ENCODE data around the gene MOBP. TPM values are rescaled to one million over a fixed set of nuclear protein-coding genes. Genes with fewer than 3 reads are reported as not detected.

Gene MOBP
- total and polyA plus RNA-seq, 2 of the 4 experiments (the other 2 are of a cell fraction) = not detected

GRCh38 chr3:39532777-39533176, 65.3 kb downstream of the MOBP start:
- Histone ChIP-seq H4K91ac (ENCODE audit: insufficient read depth, low read depth, low read length) (no peak overlapping the region), H3K4me1 (ENCODE audit: control insufficient read depth, insufficient read depth, low read length) (no peaks in the 10 kb centered on the region), H3K27ac (ENCODE audit: insufficient read depth, low read length) (no peak overlapping the region), H3K56ac (ENCODE audit: extremely low read depth, insufficient read depth, low read length) (no peak overlapping the region), H3K18ac (ENCODE audit: low read depth, low read length) (no peak overlapping the region), H3K9ac (ENCODE audit: low read depth, low read length) (no peak overlapping the region), H2AK5ac (ENCODE audit: low read depth, low read length) (no peak overlapping the region), H3K9me3 (ENCODE audit: control insufficient read depth, insufficient read depth, low read length) (no peaks in the 10 kb centered on the region; the same call in 1 of the 2 replicates), H4K8ac (ENCODE audit: low read depth in 2 of 2, low read length in 2 of 2) (no peak overlapping the region), H3K4me3 (ENCODE audit: insufficient read depth, low read depth, low read length) (no peak overlapping the region), H3K14ac (replicated peaks; ENCODE audit: low read depth, low read length) (no peak overlapping the region), H3K9me1 (ENCODE audit: insufficient read depth, low read length) (no peaks in the 10 kb centered on the region), H2AFZ (replicated peaks; ENCODE audit: low read length, poor library complexity) (no peak overlapping the region), H3K4ac (ENCODE audit: low read depth, low read length) (no peak overlapping the region), H4K5ac (ENCODE audit: low read depth, low read length) (no peak overlapping the region), H3K4me2 (ENCODE audit: low read depth, low read length) (no peak overlapping the region), H2BK15ac (ENCODE audit: low read depth, low read length) (no peak overlapping the region), H2AK9ac (replicated peaks; ENCODE audit: low read depth, low read length, poor library complexity) (no peak overlapping the region), H4K20me1 (ENCODE audit: insufficient read depth, low read length) (no peaks in the 10 kb centered on the region), H3K79me1 (ENCODE audit: low read depth in 1 of 2, low read length in 2 of 2) (no peaks in the 10 kb centered on the region), H3K36me3 (ENCODE audit: control insufficient read depth, insufficient read depth, low read length) (no peaks in the 10 kb centered on the region), H2BK120ac (ENCODE audit: low read depth, low read length) (no peak overlapping the region), H3K23ac (ENCODE audit: low read depth, low read length) (no peak overlapping the region), H3K27me3 (ENCODE audit: control insufficient read depth, insufficient read depth, low read length) (no peaks in the 10 kb centered on the region), H2BK20ac (ENCODE audit: low read depth, low read length) (no peak overlapping the region), H2BK5ac (ENCODE audit: low read depth, low read length, poor library complexity, severe bottlenecking) (no peak overlapping the region)
- no peak for TF ChIP-seq USF2 (IDR thresholded peaks at IDR 0.05; ENCODE audit: low read depth, low read length)
- TF ChIP-seq MAFK (IDR thresholded peaks at IDR 0.05; ENCODE audit: low read depth, low read length) = no peak
- TF ChIP-seq CHD1 (IDR thresholded peaks at IDR 0.05; ENCODE audit: low read depth, low read length) = no peak
- no peak for TF ChIP-seq RAD21 (IDR thresholded peaks at IDR 0.05; ENCODE audit: low read length)
- TF ChIP-seq RFX5 (IDR thresholded peaks at IDR 0.05; ENCODE audit: low read depth, low read length) = no peak
- TF ChIP-seq BHLHE40 (IDR thresholded peaks at IDR 0.05; ENCODE audit: low read depth, low read length) = no peak
- TF ChIP-seq FOS (IDR thresholded peaks at IDR 0.05; ENCODE audit: low read depth, low read length) = no peak
- no peak for TF ChIP-seq SMC3 (IDR thresholded peaks at IDR 0.05; ENCODE audit: low read depth, low read length)
- TF ChIP-seq NFE2L2 (IDR thresholded peaks at IDR 0.05; ENCODE audit: low read depth, low read length) = no peak
- intact Hi-C loops (cut with micrococcal nuclease) (no loop called here), in situ Hi-C loops (cut with MboI; ENCODE audit: low sequenced_read_pairs) (no loop called here), dilution Hi-C loops (cut with HindIII; ENCODE audit: low sequenced_read_pairs, unreplicated experiment) (no loop called here)
- ChIA-PET POLR2A (ENCODE audit: unreplicated experiment) (no interaction called here), CTCF (interaction anchor here (0.7 to 1.0 kb wide), 2 partner anchors 454 to 785 kb away, joined by 3 read pairs; no protein-coding TSS in a partner anchor)
- no CpG with 5 or more reads among the region's 1 CpG for WGBS, 2 experiments (ENCODE audit: extremely low coverage in 2 of 2, insufficient read length in 1 of 2)
- DNase-seq (no peak), ATAC-seq (ENCODE audit: low read depth) (no peak)
- no TSS peak for BruUV-seq (replicated peaks)
